ENCODE measurements around the gene NIN.

DNA sequence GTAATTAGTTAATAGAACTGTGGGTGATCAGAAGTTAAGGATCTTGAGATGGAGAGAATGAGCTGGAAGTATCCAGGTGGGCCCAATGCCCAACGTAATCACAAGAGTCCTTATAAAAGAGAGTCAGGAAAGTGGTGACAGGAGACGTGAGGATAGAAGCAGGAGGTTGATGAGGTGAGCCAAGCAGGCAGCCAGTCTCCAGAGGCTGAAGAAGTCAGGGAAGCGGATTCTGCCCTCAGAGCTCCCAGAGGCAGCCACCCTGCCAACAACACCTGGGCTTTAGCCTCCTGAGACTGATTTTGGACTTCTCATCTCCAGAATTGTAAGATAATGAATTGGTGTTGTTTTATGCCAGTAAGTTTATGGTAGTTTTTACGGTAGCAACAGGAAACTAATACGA is 152.8 kb downstream of the NIN start:
- TF ChIP-seq, protein P1, sequence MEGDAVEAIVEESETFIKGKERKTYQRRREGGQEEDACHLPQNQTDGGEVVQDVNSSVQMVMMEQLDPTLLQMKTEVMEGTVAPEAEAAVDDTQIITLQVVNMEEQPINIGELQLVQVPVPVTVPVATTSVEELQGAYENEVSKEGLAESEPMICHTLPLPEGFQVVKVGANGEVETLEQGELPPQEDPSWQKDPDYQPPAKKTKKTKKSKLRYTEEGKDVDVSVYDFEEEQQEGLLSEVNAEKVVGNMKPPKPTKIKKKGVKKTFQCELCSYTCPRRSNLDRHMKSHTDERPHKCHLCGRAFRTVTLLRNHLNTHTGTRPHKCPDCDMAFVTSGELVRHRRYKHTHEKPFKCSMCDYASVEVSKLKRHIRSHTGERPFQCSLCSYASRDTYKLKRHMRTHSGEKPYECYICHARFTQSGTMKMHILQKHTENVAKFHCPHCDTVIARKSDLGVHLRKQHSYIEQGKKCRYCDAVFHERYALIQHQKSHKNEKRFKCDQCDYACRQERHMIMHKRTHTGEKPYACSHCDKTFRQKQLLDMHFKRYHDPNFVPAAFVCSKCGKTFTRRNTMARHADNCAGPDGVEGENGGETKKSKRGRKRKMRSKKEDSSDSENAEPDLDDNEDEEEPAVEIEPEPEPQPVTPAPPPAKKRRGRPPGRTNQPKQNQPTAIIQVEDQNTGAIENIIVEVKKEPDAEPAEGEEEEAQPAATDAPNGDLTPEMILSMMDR (IDR thresholded peaks at IDR 0.05), result no peak
- TF ChIP-seq EP300 (IDR thresholded peaks at IDR 0.05) (no peak), POLR2A (IDR thresholded peaks at IDR 0.05) (no peak), POLR2AphosphoS5 (IDR thresholded peaks at IDR 0.05) (no peak)
